ENCODE results near the gene DPRX. TPM values are rescaled to one million over a fixed set of nuclear protein-coding genes. Genes with fewer than 3 reads are reported as not detected.
"Not testable (repeated sequence)": the region's sequence is repeated elsewhere in the genome, so short reads cannot be mapped to it uniquely, and the experiment has no call there.

Gene DPRX
- total RNA-seq, 2 experiments from 2014 or later, result not detected

DNA sequence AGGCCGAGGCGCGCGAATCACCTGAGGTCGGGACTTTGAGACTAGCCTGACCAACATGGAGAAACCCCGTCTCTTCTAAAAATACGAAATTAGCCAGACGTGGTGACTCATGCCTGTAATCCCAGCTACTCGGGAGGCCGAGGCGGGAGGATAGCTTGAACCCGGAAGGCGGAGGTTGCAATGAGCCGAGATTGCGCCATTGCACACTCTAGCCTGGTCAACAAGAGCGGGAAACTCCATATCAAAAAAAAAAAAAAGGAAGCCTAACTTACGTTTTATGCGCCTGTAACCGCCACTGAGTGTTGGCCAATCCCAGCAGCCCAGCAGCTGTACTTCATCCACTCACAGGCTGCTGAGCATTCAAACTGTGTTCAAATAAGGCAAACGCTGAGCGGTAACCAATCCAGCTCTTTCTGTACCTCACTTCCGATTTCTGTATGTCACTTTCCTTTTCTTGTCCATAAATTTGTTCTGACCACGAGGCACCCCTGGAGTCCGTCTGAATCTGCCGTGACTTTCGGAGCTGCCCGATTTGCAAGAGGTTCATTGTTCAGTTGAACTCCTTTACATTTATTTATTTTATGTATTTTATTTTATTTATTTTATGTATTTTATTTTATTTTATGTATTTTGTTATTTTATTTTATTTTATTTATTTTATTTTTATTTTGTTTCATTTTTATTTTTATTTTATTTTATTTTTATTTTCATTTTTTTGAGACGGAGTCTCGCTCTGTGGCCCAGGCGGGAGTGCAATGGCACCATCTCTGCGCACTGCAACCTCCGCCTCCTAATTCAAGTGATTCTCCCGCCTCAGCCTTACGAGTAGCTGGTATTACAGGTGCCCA, 18.2 kb downstream of the DPRX start:
- Mint-ChIP-seq H3K4me1 (ENCODE audit: low read depth) (no peaks in the 10 kb centered on the region), H3K36me3 (peaks cover 5% of the 10 kb centered on the region), H3K4me3 (no peak overlapping the region), H3K27ac (no peak overlapping the region), H3K27me3 (no peaks in the 10 kb centered on the region), H3K9me3 (peaks cover 25% of the 10 kb centered on the region)
- POLR2A ChIA-PET, result no interaction called here
- CTCF ChIA-PET, result no interaction called here
- intact Hi-C loops (cut with micrococcal nuclease), result no loop called here
- no peak for DNase-seq

DNA sequence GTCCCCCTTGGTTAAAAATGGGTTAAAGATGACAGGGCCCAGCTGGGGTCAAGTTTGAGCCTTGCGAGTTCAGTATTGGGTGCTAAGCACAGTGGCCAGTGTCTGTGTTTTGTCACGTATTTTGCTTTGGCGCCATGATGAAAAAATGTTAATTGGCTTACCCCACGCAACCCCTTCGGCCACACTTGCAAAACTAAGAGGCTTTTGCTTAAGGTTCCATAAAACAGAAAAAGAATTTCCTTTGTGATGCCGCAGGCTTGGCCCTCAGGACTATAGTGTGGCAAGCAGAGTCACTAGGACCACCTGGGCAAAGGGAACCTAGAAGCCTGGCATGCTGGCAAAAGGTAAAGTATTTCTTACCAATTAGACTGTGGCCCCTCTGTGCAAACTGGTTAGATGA, 20.7 kb downstream of the DPRX start:
- Mint-ChIP-seq H3K27ac (no peak overlapping the region), H3K27me3 (no peaks in the 10 kb centered on the region), H3K36me3 (peaks cover 9% of the 10 kb centered on the region), H3K4me1 (ENCODE audit: low read depth) (no peaks in the 10 kb centered on the region), H3K4me3 (no peak overlapping the region), H3K9me3 (peaks cover 32% of the 10 kb centered on the region)
- ChIA-PET CTCF (no interaction called here), POLR2A (no interaction called here)
- DNase-seq, result no peak
- intact Hi-C loops (cut with micrococcal nuclease), result no loop called here

DNA sequence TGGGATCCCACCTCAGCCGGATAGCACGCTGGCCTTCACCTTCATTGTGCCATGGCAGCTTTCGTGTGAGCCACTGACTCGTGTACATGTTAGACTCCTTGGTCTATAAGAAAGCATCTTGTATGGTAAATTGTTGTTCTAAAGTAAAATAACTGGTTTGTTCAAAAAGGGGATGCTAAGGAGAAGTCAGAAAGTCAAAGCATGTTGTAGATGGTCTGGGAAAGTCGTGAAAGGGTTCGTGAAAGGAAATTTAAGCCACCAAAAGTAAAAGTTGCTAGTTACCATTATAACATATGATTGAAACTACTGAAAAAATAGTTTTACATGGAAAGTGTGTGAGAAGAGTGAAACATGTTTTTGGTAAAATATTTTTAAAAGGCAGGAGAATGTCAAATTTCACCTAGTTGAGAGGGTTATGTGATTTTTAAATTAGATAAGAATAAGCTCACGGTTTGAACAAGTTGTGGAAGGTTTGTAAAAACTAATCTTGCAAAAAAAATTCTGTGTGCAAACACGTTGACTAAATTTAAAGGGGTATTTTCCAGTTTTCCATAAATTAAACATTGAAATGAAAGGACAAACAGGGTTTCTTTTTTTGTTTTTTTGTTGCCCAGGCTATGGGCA, 23.4 kb downstream of the DPRX start:
- no peak overlapping the region for H3K4me3 Mint-ChIP-seq
- H3K4me1 Mint-ChIP-seq (ENCODE audit: low read depth), result no peaks in the 10 kb centered on the region
- POLR2A ChIA-PET, result no interaction called here
- intact Hi-C loops (cut with micrococcal nuclease), result no loop called here
- H3K9me3 Mint-ChIP-seq, result peaks cover 35% of the 10 kb centered on the region
- H3K27me3 Mint-ChIP-seq, result no peaks in the 10 kb centered on the region
- CTCF ChIA-PET, result interaction anchor here (0.6 kb wide), 1 partner anchor 116 kb away, joined by 3 read pairs; no protein-coding TSS in a partner anchor
- no peak for DNase-seq
- H3K27ac Mint-ChIP-seq, result no peak overlapping the region
- peaks cover 9% of the 10 kb centered on the region for H3K36me3 Mint-ChIP-seq

DNA sequence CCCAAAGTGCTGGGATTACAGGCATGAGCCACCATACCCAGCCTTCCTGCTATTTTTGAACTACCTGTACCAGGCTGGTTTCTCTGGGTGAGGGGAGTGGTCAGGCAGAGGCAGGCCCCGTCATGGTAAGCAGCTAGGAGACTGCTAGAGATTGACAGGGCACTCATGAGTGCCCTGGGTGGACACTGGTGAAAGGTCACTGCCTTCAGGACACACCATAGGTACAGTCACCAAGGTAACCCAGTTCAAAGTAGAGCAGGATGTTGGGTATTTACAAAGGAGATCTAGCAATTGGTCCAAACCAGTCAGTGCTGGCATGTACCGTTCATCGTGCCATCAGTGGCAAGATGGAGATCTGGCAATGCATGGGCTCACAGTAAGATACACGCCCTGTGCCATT, 25.5 kb downstream of the DPRX start:
- H3K36me3 Mint-ChIP-seq, result peaks cover 9% of the 10 kb centered on the region
- H3K9me3 Mint-ChIP-seq, result peaks cover 37% of the 10 kb centered on the region
- H3K27ac Mint-ChIP-seq, result no peak overlapping the region
- H3K4me3 Mint-ChIP-seq, result no peak overlapping the region
- H3K4me1 Mint-ChIP-seq (ENCODE audit: low read depth), result no peaks in the 10 kb centered on the region
- no peak for DNase-seq
- CTCF ChIA-PET, result no interaction called here
- intact Hi-C loops (cut with micrococcal nuclease), result no loop called here
- H3K27me3 Mint-ChIP-seq, result no peaks in the 10 kb centered on the region
- POLR2A ChIA-PET, result no interaction called here

DNA sequence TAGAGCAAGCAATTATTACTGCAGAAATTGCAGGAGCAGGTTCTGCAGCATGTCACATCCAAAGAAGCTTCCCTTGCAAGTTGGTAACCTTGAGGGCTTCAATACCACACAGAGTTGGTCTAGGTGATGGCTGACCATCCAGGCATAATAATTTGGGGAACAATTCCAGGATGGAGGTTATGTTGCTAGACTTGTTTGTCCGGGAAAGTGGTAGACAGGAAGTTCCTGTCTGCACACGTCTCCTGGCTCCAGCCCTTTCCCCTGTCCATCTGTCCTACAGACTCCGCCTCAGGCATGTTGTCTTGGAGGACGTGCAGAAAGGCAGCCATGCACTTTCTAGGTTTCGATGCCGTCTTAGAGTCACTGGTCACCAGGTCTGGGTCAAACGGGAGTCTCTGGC, 26.0 kb downstream of the DPRX start:
- Mint-ChIP-seq H3K4me3 (no peak overlapping the region), H3K36me3 (peaks cover 9% of the 10 kb centered on the region), H3K4me1 (ENCODE audit: low read depth) (no peaks in the 10 kb centered on the region), H3K27me3 (no peaks in the 10 kb centered on the region), H3K27ac (no peak overlapping the region), H3K9me3 (peaks cover 37% of the 10 kb centered on the region)
- ChIA-PET CTCF (no interaction called here), POLR2A (no interaction called here)
- intact Hi-C loops (cut with micrococcal nuclease), result no loop called here
- no peak for DNase-seq

DNA sequence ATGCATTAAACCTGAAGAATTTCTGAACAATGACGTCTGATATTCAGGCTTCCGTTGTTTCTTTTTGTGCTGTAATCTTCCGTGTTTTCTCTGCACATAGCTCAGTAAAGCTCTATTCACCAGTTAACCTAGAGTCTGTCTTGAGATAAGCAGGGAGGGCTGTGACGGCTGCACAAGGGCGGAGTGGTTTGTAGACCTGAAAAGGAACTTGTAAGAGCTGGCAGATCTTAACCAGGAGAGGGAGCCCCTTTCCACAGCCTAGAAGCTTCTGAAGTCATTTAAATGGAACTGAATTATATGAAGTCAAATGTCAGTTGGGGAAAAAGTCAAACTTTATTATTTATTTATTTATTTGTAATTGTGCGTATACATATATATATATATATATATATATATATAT, 27.5 kb downstream of the DPRX start:
- H3K27me3 Mint-ChIP-seq, result no peaks in the 10 kb centered on the region
- CTCF ChIA-PET, result no interaction called here
- peak; percentile 9 for DNase-seq
- intact Hi-C loops (cut with micrococcal nuclease), result no loop called here
- H3K4me3 Mint-ChIP-seq, result no peak overlapping the region
- H3K4me1 Mint-ChIP-seq (ENCODE audit: low read depth), result no peaks in the 10 kb centered on the region
- H3K9me3 Mint-ChIP-seq, result peaks cover 37% of the 10 kb centered on the region
- peaks cover 9% of the 10 kb centered on the region for H3K36me3 Mint-ChIP-seq
- POLR2A ChIA-PET, result no interaction called here
- H3K27ac Mint-ChIP-seq, result no peak overlapping the region

DNA sequence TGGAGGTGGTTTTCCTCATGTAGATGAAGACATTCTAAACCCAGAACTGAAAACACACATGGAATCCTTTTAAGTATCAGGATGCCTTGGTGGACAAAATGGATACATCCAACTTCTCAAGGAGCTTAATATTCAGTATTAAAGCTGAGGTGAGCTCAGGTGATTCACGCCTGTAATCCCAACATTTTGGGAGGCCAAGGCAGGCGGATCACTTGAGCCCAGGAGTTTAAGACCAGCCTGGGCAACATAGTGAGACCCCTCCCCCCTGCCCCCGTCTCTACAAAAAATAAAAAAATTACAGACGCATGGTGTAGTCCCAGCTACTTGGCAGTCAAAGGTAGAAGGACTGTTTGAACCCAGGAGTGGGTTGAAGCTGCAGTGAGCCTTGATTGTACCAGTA, 28.8 kb downstream of the DPRX start:
- ChIA-PET POLR2A (no interaction called here), CTCF (no interaction called here)
- no peak overlapping the region for H3K4me3 Mint-ChIP-seq
- peaks cover 26% of the 10 kb centered on the region for H3K9me3 Mint-ChIP-seq
- H3K27ac Mint-ChIP-seq, result no peak overlapping the region
- H3K4me1 Mint-ChIP-seq (ENCODE audit: low read depth), result no peaks in the 10 kb centered on the region
- intact Hi-C loops (cut with micrococcal nuclease), result no loop called here
- no peak for DNase-seq
- H3K27me3 Mint-ChIP-seq, result no peaks in the 10 kb centered on the region
- peaks cover 7% of the 10 kb centered on the region for H3K36me3 Mint-ChIP-seq

DNA sequence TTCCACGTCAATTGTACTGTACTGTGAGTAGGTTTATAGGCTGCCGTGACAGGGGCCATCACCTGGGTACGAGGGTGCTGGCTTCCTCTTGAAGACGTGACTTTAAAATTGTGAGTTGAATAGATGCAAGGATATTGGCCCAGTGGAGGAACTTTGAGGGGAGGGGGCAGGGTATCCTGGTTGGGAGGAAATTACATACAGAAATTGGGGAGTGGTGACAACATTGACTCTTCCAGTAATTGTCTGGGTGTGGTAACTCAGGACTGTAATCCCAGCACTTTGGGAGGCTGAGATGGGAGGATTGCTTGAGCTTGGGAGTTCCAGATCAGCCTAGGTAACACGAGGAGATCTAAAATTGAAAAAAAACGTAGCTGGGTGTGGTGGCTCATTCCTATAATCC, 30.4 kb downstream of the DPRX start:
- Mint-ChIP-seq H3K4me1 (ENCODE audit: low read depth) (no peaks in the 10 kb centered on the region), H3K4me3 (no peak overlapping the region), H3K9me3 (peaks cover 21% of the 10 kb centered on the region), H3K36me3 (peaks cover 5% of the 10 kb centered on the region), H3K27me3 (no peaks in the 10 kb centered on the region), H3K27ac (no peak overlapping the region)
- ChIA-PET CTCF (no interaction called here), POLR2A (no interaction called here)
- intact Hi-C loops (cut with micrococcal nuclease), result no loop called here
- DNase-seq, result no peak

DNA sequence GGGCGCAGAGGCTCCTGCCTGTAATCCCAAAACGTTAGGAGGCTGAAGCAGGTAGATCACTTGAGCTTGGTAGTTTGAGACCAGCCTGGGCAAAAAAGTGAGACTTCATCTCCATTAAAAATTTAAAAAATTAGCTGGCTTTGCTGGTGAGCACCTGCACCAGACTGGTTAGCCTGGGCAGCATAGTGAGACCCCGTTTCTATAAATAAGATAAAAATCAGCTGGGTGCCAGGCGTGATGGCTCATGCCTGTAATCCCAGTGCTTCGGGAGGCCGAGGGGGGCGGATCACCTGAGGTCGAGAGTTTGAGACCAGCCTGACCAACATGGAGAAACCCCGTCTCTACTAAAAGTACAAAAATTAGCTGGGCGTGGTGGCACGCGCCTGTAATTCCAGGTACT, 32.4 kb downstream of the DPRX start:
- H3K27ac Mint-ChIP-seq, result no peak overlapping the region

DNA sequence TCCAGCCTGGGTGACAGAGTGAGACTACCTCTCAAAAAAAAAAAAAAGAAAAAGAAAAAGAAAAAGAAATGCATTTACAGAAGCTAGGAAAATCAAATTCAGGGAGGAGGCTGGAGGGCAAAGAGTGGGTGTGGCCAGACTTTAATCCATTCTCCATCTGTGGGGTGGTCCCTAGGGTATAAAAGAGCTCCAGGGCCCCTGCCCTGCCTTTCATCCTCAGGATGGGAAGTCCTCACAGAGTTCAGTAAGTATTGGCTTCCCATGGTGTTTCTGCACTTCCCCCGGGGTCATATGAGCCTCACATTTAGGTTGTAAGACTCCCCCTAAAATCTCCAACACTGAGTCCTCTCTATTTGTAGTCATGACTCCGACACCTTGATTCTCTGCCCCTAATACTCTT, 33.0 kb downstream of the DPRX start:
- CTCF ChIA-PET, result no interaction called here
- Mint-ChIP-seq H3K36me3 (peaks cover 5% of the 10 kb centered on the region), H3K4me1 (ENCODE audit: low read depth) (no peaks in the 10 kb centered on the region)

More for the DNA sequence above, 32.4 kb downstream of the DPRX start:
- Mint-ChIP-seq H3K9me3 (peaks cover 11% of the 10 kb centered on the region), H3K4me1 (ENCODE audit: low read depth) (no peaks in the 10 kb centered on the region), H3K27me3 (no peaks in the 10 kb centered on the region), H3K4me3 (no peak overlapping the region), H3K36me3 (peaks cover 5% of the 10 kb centered on the region)
- CTCF ChIA-PET, result no interaction called here
- intact Hi-C loops (cut with micrococcal nuclease), result no loop called here
- DNase-seq, result no peak
- POLR2A ChIA-PET, result no interaction called here

DNA sequence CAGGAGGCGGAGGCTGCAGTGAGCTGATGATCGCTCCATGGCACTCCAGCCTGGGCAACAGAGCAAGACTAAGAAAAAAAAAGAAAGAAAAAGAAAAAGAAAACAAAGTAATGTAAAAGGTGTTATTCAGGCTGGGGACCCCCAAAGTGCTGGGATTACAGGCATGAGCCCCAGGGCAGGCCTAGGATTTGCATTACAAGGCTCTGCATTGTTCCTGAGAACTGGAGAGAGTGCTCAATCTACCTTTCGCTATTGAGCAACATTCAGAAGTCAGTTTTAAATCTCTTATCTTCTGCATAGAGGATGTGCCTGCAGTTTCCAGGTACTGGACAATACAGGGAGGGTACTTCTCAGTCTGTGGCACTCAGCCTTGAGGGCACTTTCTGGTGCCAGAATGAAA, 34.5 kb downstream of the DPRX start:
- CTCF ChIA-PET; H3K27me3 Mint-ChIP-seq; intact Hi-C loops (cut with micrococcal nuclease); POLR2A ChIA-PET; DNase-seq; H3K4me3 Mint-ChIP-seq; H3K27ac Mint-ChIP-seq; H3K4me1 Mint-ChIP-seq (ENCODE audit: low read depth); H3K36me3 Mint-ChIP-seq: not testable (repeated sequence)
- H3K9me3 Mint-ChIP-seq, result peaks cover 13% of the 10 kb centered on the region

More for the DNA sequence above, 33.0 kb downstream of the DPRX start:
- H3K27me3 Mint-ChIP-seq, result no peaks in the 10 kb centered on the region
- intact Hi-C loops (cut with micrococcal nuclease), result no loop called here
- DNase-seq, result no peak
- H3K4me3 Mint-ChIP-seq, result no peak overlapping the region
- no peak overlapping the region for H3K27ac Mint-ChIP-seq
- POLR2A ChIA-PET, result no interaction called here
- H3K9me3 Mint-ChIP-seq, result peaks cover 11% of the 10 kb centered on the region

DNA sequence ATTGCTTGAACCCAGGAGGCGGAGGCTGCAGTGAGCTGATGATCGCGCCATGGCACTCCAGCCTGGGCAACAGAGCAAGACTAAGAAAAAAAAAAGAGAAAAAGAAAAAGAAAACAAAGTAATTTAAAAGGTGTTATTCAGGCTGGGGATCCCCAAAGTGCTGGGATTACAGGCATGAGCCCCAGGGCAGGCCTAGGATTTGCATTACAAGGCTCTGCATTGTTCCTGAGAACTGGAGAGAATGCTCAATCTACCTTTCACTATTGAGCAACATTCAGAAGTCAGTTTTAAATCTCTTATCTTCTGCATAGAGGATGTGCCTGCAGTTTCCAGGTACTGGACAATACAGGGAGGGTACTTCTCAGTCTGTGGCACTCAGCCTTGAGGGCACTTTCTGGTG, 37.0 kb downstream of the DPRX start:
- H3K27ac Mint-ChIP-seq; H3K36me3 Mint-ChIP-seq; intact Hi-C loops (cut with micrococcal nuclease); DNase-seq; CTCF ChIA-PET; H3K4me1 Mint-ChIP-seq (ENCODE audit: low read depth); H3K27me3 Mint-ChIP-seq; H3K4me3 Mint-ChIP-seq; POLR2A ChIA-PET: not testable (repeated sequence)
- peaks cover 11% of the 10 kb centered on the region for H3K9me3 Mint-ChIP-seq

DNA sequence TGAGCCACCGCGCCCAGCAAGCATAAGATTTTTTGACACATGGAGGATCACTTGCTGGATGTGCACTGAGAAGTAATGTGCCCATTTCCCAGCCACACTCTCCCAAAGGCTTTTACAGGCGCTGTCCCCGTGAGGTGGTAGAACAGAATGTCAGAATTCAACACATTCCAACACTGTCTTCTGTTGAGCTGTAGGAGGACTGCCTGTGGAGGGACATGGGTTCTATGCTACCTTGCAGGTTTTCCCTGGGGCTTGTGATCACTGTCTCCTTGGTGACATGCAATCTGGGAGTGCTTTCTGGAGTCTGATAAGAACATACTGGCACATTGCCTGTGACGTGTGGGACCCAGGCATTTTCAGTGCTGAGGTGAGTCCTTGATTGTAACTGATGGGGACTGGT, 38.5 kb downstream of the DPRX start:
- H3K4me3 Mint-ChIP-seq, result no peak overlapping the region
- no peak overlapping the region for H3K27ac Mint-ChIP-seq
- H3K9me3 Mint-ChIP-seq, result peaks cover 13% of the 10 kb centered on the region
- CTCF ChIA-PET, result no interaction called here
- H3K36me3 Mint-ChIP-seq, result no peaks in the 10 kb centered on the region
- no peak for DNase-seq
- H3K4me1 Mint-ChIP-seq (ENCODE audit: low read depth), result no peaks in the 10 kb centered on the region
- no peaks in the 10 kb centered on the region for H3K27me3 Mint-ChIP-seq
- intact Hi-C loops (cut with micrococcal nuclease), result no loop called here
- POLR2A ChIA-PET, result no interaction called here

Data from activated CD4-positive, alpha-beta memory T cell treated with anti-CD3 and anti-CD28 coated beads for 36 hours (primary cell).